HUES48 (cell line): ENCODE data around the gene CYB5R3.
A peak's percentile ranks its signal among the peaks of the same experiment; 100 is the strongest.
"Not testable (repeated sequence)": the region's sequence is repeated elsewhere in the genome, so short reads cannot be mapped to it uniquely, and the experiment has no call there.

ENCODE experiments used
- H3K27ac ChIP-seq: one replicate; pipeline ENCODE4 v1.7.0; 2013; ENCODE audit warnings: low read depth, low read length, inconsistent platforms
- H3K27me3 ChIP-seq: 2 replicates; pipeline ENCODE4 v1.6.1; 2013; ENCODE audit warnings: mild to moderate bottlenecking, low read length; ENCODE audit not compliant: control insufficient read depth, insufficient read depth
- H3K36me3 ChIP-seq: 2 replicates; pipeline ENCODE4 v1.6.1; 2013; ENCODE audit warnings: low read length; ENCODE audit not compliant: control insufficient read depth, insufficient read depth
- H3K4me1 ChIP-seq: 2 replicates; pipeline ENCODE4 v1.6.1; 2013; ENCODE audit warnings: mild to moderate bottlenecking, low read length; ENCODE audit not compliant: control insufficient read depth, insufficient read depth
- H3K4me3 ChIP-seq: 2 replicates; pipeline ENCODE4 v1.5.1; 2013; ENCODE audit warnings: mild to moderate bottlenecking, low read depth, low read length
- H3K9ac ChIP-seq: 2 replicates; pipeline ENCODE4 v1.6.1; 2013; ENCODE audit warnings: mild to moderate bottlenecking, low read depth, low read length, moderate library complexity
- H3K9me3 ChIP-seq: 2 replicates; pipeline ENCODE4 v1.6.1; 2013; ENCODE audit warnings: low read length; ENCODE audit not compliant: control insufficient read depth, insufficient read depth

CYB5R3 gene

DNA sequence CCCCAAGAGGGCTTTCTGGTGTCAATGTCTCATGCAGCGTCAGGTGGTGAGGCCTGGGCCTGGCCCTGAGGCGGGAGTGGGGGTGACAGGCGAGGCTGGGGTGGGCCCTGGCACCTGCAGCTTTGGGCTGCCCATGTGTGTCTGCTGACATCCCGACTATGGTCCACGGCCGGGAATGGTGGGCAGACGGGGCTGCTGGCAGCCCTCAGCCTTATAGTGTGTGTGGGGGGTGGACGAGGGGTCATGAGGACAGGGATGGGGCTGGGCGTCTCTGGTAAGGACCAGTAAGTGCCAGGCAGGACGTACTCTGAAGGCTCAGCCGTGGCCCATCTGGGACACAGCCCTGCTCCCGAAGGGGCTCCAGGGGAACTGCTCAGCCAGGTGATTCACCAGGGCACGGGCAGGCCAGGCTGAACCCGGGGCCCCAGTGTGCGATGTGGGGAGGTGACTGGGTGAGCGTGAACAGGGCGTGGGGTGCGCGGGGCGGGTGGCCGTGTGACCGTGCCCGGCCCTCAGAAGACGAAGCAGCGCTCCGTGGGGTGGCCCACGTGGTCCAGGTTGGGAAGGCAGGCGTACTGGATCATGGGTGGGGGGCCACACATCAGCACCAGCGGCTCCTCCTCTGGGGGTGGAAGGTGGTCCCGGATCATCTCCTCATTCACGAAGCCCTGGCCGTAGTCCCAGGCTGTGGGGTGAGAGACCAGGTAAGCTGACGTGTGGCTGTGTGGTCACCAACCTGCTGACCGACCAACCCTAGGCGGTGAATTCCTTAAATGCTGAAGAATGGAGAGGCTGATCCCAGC is 29.7 kb downstream of the CYB5R3 start:
- Histone ChIP-seq H3K36me3 (peaks cover 16% of the 10 kb centered on the region), H3K9ac (no peak overlapping the region), H3K9me3 (no peaks in the 10 kb centered on the region), H3K4me1 (no peaks in the 10 kb centered on the region; the same call in 1 of the 2 replicates), H3K27ac (no peak overlapping the region), H3K4me3 (no peak overlapping the region), H3K27me3 (no peaks in the 10 kb centered on the region)

DNA sequence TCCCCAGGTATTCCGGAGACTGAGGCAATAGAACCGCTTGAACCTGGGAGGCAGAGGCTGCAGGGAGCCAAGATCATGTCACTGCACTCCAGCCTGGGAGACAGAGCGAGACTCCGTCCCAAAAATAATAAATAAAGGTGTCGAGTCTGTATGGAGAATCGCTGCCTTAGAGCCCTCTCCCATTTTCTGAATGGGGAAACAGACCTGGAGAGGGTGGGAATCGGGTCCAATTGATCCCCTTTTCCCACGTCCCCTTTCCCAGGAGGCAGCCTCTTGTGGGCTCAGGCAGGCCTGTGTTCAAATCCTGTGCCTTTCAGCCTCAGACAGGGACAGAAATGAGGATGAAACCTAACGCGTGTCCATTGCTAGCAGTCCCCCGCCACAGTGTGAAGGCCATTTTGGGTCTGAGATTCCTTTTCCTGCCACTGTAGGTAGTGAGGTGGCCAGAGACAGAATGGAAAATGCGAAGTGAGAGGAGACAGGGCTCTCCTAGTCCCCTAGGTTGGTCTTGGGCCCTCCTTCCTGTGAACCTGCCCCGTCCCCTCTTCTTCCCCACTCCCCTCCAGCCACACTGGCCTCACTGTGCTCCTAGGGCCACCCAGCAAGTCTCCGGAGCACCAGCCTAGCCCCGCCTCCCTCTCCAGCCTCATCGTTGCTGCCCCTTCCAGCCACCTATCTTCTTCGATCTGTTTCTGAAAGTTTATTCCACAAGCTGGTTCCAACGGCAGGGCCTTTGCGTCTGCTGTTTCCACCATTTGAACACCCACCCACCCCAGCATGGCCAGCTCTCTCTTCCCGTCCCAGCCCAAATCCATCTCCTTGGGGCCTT is 31.8 kb downstream of the CYB5R3 start:
- no peak overlapping the region for H3K4me3 ChIP-seq
- no peaks in the 10 kb centered on the region for H3K9me3 ChIP-seq
- no peak overlapping the region for H3K9ac ChIP-seq
- no peaks in the 10 kb centered on the region; the same call in 1 of the 2 replicates for H3K4me1 ChIP-seq
- H3K27me3 ChIP-seq = no peaks in the 10 kb centered on the region
- H3K27ac ChIP-seq = peak overlapping the region; percentile 1
- H3K36me3 ChIP-seq = peaks cover under 1% of the 10 kb centered on the region

DNA sequence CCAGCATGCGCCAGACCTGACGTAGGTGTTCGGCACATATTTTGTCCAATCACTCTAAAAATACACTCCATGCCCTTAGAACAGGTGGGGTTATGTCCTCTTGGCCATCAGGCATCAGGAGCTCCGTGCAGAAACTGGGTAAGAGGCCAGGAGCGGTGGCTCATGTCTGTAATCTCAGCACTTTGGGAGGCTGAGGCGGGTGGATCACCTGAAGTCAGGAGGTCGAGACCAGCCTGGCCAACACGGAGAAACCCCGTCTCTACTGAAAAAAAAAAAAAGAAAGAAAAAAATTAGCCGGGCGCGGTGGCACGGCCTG is 33.4 kb downstream of the CYB5R3 start:
- H3K9me3 ChIP-seq, H3K9ac ChIP-seq, H3K27me3 ChIP-seq, H3K4me3 ChIP-seq, H3K4me1 ChIP-seq: not testable (repeated sequence)
- H3K27ac ChIP-seq = peak overlapping the region; percentile 100
- peaks cover 15% of the 10 kb centered on the region for H3K36me3 ChIP-seq

DNA sequence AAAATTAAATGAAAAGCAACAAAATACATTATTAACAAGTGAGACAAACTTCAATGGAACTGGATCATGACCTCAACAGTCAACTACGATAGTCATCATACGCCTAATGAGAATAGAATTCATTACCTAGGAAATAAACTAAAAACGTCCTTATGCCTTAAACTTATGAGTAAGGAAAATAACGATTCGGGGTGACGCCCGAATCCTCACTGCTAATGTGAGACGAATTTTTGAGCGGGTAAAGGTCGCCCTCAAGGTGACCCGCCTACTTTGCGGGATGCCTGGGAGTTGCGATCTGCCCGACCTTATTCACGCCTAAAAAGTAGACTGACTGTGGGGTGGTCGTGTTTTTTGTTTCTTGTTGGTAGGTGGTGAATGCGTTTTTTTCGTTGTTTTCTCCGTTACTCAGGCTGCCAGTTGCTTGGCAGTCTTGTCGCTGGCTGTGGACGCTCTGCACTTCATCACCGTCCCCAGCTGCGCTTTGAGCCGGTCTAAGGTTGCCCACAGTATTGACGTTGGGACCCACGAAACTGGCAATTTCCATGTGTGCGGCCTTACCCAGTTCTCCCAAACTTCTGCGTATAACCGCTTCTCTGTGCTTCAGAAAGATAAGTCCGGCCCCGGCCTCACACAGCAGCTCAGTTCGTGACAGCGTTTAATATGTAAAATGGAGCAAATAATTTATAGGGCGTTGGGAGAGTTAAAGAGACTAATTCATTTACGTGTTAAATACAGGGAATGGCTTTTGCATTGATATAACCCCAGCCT is 33.9 kb downstream of the CYB5R3 start:
- peaks cover 21% of the 10 kb centered on the region for H3K36me3 ChIP-seq

DNA sequence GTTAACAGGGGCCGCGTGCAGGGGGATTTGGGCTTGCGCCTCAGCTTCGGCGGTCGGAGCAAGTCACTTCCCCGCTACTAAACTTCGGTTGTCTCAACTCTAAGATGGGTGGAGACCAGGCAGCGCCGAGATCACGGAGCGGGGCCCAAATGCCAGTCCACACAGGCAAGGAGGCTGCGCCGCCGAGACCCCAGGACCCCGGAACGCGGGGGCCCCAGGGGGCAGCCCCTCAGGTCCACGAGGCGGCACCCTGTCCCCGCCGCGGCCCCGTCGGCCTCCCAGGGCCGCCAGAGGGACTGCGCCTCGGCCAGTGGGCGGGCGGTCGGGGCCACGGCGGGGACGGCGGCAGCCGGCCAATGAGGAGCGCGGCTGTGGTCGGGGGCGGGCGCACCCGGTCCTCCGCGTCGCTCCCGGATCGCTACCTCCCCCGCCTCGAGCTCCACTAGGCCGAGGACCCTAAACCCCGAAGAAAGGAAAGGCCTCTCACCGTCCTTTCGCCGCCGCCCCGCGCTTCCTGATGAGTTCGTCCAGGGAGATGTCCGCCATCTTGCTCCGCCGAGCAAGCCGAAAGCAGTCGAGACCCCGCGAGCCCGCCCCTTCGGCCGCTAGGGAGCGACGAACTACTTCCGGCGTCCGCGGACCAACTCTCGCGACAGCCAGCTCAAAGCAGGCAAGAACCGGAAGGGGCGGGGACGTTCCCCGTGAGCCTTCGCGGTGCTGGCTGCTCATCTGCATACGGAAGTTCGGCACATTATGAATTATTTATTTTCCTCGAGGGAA is 34.7 kb downstream of the CYB5R3 start, which contains the start of gene POLDIP3:
Gene POLDIP3 (minus strand): TSS at position 572 of the 780 bp plus-strand sequence. CDS start 26 bp downstream, at position 546.
- H3K9ac ChIP-seq = peak within 1 kb of the TSS; percentile 97
- no peaks in the 10 kb centered on the region for H3K9me3 ChIP-seq
- no peaks in the 10 kb centered on the region for H3K27me3 ChIP-seq
- H3K4me3 ChIP-seq = peak within 1 kb of the TSS; percentile 90
- peaks cover 23% of the 10 kb centered on the region for H3K36me3 ChIP-seq
- peak within 1 kb of the TSS; percentile 100 for H3K27ac ChIP-seq
- no peaks in the 10 kb centered on the region; the same call in 1 of the 2 replicates for H3K4me1 ChIP-seq

More for the DNA sequence above, 33.9 kb downstream of the CYB5R3 start:
- peak overlapping the region; percentile 97 for H3K9ac ChIP-seq
- H3K4me1 ChIP-seq = no peaks in the 10 kb centered on the region; the same call in 1 of the 2 replicates
- H3K27me3 ChIP-seq = no peaks in the 10 kb centered on the region
- peak overlapping the region; percentile 90; the same call in 1 of the 2 replicates for H3K4me3 ChIP-seq
- no peaks in the 10 kb centered on the region for H3K9me3 ChIP-seq
- peak overlapping the region; percentile 100 for H3K27ac ChIP-seq

DNA sequence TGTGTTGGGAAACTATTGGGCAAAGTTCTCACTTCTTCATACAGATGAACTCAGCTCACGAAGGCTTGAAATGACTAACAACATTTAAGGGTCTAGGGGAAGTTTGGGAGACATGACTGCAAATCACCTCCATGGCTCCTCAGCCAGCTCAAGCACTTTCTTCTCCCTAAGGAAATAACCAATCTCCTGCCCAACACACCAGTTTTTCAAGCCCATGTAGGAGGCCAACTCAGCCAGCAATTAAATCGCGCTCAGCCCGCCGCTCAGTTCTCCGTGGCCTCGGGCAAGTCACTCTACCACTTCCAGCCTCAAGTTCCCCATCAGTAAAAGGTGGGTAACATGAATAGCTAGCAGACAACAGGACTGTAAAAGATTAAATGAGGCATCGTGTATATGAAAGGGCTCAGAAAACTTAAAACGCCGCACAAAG is 35.3 kb downstream of the CYB5R3 start:
- H3K36me3 ChIP-seq = peaks cover 23% of the 10 kb centered on the region
- peak overlapping the region; percentile 90 for H3K4me3 ChIP-seq
- no peaks in the 10 kb centered on the region for H3K27me3 ChIP-seq
- H3K9ac ChIP-seq = peak overlapping the region; percentile 97
- peaks cover 5% of the 10 kb centered on the region for H3K4me1 ChIP-seq
- peak overlapping the region; percentile 100 for H3K27ac ChIP-seq
- H3K9me3 ChIP-seq = no peaks in the 10 kb centered on the region

DNA sequence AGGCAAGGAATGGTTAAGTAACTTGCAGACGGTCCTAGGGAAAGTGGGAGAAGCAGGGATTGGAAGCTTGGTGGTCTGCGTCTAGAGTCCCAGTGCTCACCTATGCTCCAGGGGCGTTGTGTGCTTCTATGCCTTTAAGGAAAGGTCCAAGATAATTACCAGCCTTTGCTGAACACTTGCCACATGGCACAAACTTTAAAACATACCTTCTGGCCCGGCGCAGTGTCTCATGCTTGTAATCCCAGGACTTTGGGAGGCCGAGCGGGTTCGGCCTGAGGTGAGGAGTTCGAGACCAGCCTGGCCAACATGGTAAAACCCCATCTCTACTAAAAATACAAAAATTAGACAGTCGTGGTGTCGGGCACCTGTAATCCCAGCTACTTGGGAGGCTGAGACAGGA is 36.9 kb downstream of the CYB5R3 start:
- H3K9me3 ChIP-seq = no peaks in the 10 kb centered on the region
- peaks cover 28% of the 10 kb centered on the region for H3K36me3 ChIP-seq
- no peak overlapping the region for H3K27ac ChIP-seq
- H3K9ac ChIP-seq = no peak overlapping the region
- H3K27me3 ChIP-seq = no peaks in the 10 kb centered on the region
- H3K4me3 ChIP-seq = no peak overlapping the region
- H3K4me1 ChIP-seq = peaks cover 10% of the 10 kb centered on the region

DNA sequence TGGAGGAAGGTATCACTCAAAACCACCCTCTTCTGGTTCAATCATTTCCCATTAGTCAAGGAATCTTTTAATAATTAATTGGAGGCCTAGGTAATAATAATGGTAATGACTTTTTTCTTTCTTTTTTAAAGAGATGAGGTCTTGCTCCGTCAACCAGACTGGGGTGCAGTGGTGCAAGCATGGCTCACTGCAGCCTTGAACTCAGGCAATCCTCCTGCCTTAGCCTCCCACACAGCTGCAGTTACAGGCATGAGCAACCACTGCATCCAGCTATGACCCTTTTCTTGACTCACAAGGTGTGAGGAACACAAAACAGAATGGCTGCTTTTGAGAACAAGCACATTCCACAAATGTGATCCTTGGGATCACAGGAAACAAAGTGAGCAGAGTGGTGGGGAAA is 38.1 kb downstream of the CYB5R3 start:
- H3K4me3 ChIP-seq = no peak overlapping the region
- peak overlapping the region; percentile 10 for H3K27ac ChIP-seq
- peaks cover 10% of the 10 kb centered on the region for H3K4me1 ChIP-seq
- no peaks in the 10 kb centered on the region for H3K9me3 ChIP-seq
- H3K9ac ChIP-seq = no peak overlapping the region
- H3K36me3 ChIP-seq = peaks cover 36% of the 10 kb centered on the region
- H3K27me3 ChIP-seq = no peaks in the 10 kb centered on the region

DNA sequence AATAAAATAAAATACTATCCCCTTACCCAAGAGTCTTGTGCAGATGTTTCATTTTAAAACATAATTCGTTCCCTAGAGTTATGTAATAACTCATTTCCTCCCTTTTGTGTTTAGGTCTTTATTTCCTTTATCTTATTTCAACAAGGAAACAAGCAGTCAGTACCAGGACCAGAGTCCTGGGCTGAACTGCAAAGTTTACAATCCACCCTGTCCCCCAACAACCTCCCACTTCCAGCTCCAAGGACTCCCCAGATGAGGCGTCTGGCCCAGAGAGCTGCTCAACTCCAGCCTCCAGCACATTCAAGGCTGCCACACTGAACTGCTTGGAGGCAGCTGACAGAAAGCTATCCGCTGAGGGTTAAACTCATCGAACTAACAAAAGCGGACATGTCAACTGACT is 39.0 kb downstream of the CYB5R3 start:
- Histone ChIP-seq H3K36me3 (peaks cover 40% of the 10 kb centered on the region), H3K27ac (no peak overlapping the region), H3K4me3 (no peak overlapping the region), H3K27me3 (no peaks in the 10 kb centered on the region), H3K9ac (no peak overlapping the region), H3K4me1 (peaks cover 10% of the 10 kb centered on the region), H3K9me3 (no peaks in the 10 kb centered on the region)

DNA sequence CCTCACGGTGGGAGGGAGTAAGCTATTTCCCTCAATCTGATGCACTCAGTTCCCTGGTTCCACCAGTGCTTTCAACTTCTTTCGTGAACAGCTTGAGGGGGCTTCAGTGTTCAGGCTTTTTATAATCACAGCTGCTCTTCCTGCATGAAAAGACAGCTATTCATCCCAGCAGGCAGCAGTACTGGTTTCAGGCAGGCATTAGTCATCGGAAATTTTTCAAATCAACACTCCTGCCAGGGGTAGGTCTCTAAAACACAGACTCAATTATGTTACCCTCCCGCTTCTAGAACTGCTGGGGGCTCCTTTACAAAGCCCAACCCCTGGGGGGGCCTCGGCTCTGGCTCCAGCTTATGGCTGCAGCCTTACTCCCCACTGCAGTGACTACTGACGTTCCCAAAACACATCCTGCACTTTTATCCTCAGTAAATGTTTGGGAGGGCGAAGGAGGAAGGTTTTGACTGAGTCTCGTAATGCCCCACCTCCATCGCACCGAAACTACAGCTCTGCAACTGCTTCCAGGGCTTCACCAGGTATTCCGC is 40.3 kb downstream of the CYB5R3 start:
- H3K9ac ChIP-seq = peak overlapping the region; percentile 12
- H3K4me3 ChIP-seq = no peak overlapping the region
- peaks cover 10% of the 10 kb centered on the region for H3K4me1 ChIP-seq
- no peaks in the 10 kb centered on the region for H3K9me3 ChIP-seq
- peaks cover 45% of the 10 kb centered on the region for H3K36me3 ChIP-seq
- H3K27me3 ChIP-seq = no peaks in the 10 kb centered on the region
- H3K27ac ChIP-seq = peak overlapping the region; percentile 91
